HG02759 (cell line): Measurements from ENCODE around the gene SLC6A16.
"Not testable (repeated sequence)": the region's sequence is repeated elsewhere in the genome, so short reads cannot be mapped to it uniquely, and the experiment has no call there.

ENCODE experiments used
- ATAC-seq: cut with Tn5 transposase; IDR thresholded peaks from one replicate; pipeline ENCODE4 v1.9.1; 2021; ENCODE audit warnings: mild to moderate bottlenecking, moderate library complexity; ENCODE audit not compliant: unreplicated experiment

Gene SLC6A16

DNA sequence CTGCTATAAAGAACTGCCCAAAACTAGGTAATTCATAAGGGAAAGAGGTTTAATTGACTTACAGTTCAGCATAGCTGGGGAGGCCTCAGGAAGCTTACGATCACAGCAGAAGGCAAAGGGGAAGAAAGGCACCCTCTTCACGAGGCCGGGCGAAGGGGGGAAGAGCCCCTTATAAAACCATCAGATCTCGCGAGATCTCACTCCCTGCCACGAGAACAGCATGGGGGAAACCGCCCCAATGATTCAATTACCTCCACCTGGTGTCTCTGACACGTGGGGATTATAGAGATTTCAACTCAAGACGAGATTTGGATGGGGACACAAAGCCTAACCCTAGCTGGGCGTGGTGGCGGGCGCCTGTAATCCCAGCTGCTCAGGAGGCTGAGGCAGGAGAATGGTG is 42.8 kb downstream of the SLC6A16 start:
- no peak for ATAC-seq

DNA sequence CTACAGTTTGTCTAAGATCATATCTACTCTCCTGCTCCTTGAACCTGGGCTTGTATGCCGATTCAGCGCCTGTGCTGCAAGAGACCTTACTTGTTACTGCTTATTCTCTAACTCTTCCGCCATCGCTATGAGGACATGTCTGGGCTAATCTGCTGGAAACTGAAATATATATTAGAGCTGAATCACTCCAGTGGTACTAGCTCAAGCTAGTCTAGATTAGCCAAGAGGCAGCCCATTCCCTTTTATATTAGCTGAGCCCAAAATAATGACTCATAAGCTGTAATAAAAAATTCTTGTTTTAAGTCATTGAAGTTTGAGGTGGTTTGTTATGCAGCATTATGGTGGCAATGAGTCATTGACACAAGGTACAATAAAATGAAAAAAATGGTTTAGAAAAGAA is 52.8 kb downstream of the SLC6A16 start:
- ATAC-seq = no peak

DNA sequence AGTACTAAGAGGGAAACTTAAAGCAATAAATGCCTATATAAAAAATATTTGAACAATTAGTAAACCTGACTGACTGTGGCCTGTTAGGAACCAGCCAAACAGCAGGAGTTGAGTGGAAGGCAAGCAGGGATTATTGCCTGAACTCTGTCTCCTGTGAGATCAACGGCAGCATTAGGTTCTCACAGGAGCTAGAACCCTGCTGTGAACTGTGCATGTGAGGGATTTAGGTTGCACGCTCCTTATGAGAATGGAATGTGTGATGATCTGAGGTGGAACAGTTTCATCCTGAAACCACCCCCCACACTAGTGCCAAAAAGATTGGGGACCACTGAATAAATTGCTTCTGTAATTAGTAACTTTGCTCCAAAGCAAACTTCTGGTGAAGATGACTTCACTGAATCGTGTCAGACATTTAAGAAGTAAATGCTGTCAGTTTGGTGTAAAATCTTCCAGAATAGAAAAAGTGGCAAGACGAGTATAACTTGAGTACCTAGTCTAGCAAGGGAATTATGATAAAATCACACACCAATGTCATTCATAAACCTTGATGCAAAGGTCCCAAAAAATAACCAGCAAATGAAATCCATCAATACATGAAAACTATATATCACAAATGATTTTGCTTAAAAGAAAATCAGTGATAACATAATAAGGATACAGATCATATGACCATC is 53.8 kb downstream of the SLC6A16 start:
- ATAC-seq = no peak

DNA sequence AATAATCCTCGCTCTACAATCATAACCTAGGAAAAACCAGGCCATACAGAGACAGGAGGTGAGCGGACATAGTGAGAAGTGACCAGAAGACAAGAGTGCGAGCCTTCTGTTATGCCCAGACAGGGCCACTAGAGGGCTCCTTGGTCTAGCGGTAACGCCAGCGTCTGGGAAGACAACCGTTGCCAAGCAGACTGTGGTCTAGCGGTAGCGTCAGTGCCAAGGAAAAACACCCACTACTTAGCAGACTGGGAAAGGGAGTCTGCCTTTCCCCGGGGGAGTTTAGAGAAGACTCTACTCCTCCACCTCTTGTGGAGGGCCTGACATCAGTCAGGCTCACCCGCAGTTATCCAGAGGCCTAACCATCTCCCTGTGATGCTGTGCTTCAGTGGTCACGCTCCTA is 58.6 kb downstream of the SLC6A16 start:
- ATAC-seq = not testable (repeated sequence)

DNA sequence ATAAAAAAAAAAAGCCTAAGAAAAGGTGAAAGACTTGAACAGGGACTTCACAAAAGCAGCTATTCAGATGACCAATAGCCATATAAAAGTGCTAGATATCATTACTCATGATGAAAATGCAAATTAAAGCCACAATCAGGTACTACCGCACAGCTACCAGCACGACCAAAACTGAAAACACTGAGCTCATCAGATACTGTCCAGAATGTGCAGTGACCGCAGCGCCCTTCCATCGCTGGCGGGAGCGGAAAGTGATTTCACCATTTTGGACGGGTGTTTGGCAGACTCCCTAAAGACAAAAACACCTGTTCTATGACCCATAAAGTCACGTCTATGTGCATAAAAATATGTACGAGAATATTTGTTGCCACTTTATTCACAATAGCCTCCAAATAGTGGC is 60.7 kb downstream of the SLC6A16 start:
- ATAC-seq = no peak

DNA sequence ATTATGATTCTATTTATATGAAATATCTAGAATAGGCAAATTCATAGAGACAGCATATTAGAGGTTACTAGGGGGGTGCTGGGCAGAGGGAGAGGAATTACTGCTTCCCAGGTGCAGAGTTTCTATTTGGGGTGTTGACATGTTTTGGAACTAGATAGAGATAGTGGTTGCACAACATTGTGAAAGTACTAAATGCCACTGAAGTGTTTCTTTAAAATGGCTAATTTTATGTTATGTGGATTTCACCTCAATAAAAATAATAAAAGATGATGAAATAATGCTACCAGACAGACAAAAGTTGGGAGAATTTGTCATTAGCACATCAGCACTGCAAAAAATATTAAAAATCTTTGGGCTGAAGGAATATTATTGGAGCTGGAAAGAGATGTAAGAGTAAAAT is 63.4 kb downstream of the SLC6A16 start:
- ATAC-seq = no peak

DNA sequence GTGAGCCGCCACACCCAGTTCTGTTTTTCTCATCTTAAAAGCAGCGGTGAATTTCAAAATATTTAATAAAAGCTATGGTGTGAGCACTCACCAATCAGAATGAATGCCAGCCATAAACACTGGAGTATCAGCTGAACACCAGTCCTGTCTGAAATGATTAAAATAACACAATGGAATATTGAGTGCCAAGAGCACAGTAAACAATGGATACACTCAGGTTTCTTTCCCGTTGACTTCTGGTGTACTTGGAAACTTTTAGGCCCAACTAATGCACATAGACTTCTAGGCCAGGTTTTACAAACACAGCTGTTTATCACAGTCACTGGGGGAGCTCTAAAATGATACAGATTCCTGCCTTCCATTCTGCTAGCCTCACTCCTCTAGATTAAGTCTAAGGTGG is 68.3 kb downstream of the SLC6A16 start:
- no peak for ATAC-seq

DNA sequence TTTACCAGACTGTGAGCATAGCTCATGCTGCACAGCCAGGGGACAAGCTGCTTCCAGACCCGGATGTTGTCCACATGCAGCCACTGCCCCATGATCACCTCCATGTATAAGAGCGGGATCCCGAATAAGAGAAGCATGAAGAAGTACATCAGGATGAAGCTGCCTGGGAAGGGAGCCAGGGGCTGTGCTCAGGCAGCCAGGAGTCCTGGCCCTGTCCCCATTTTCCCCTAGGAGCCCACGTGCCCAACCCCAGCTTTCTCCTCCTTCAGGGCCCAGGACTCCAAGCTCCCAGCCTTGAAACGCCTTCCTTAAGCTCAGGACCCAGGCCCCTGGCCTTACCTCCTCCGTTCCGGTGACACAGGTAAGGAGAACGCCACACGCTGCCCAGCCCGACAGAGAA is 69.3 kb downstream of the SLC6A16 start:
- no peak for ATAC-seq

DNA sequence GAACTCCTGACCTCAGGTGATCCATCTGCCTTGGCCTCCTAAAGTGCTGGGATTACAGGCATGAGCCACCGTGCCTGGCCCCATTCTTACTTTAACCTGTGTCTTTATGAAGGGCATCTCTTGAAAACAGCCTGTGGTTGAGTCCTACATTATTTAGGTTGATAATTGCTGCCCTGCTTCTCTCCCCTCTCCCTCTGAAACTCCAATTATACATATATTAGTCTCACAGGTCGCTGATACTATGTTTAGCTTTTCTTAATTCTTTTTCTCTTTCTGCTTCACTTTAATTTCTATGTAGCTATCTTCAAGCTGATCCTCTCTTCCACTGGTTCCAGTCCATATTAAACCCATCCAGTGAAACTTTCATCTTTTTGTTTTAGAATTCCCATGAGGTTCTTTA is 75.1 kb downstream of the SLC6A16 start:
- ATAC-seq = no peak

DNA sequence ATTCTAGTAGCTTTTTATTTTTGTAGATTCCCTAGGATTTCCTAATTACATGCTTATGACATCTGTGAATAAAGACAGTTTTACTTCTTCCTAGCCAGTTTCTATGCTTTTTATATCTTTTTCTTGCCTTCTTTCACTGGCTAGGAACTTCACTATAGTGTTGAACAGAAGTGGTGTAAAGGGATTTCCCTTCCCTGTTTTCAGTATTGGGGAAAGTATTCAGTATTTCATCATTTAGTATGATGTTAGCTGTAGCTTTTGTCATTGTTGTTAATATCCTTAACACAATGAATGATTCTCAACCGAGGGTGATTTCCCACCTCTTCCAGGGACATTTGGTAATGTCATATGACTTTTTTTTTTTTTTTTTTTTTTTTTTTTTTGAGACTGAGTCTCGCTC is 77.3 kb downstream of the SLC6A16 start:
- ATAC-seq = no peak

DNA sequence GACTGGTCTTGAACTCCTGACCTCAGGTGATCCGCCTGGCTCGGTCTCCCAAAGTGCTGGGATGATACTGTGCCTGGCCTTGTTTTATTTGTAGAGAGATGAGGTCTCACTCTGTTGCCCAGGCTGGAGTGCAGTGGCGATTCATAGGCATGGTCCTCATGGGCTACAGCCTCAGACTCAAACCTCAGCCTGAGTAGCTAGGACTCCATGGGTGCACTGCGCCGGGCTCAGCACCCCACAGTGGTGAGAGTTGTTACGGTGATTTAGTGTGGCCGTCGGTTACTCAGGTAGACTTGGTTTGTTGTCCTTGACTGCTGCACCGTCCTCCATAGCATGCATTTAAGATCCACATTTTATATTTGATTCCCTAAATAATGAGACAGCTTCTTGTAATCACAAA is 80.7 kb downstream of the SLC6A16 start:
- ATAC-seq = no peak

DNA sequence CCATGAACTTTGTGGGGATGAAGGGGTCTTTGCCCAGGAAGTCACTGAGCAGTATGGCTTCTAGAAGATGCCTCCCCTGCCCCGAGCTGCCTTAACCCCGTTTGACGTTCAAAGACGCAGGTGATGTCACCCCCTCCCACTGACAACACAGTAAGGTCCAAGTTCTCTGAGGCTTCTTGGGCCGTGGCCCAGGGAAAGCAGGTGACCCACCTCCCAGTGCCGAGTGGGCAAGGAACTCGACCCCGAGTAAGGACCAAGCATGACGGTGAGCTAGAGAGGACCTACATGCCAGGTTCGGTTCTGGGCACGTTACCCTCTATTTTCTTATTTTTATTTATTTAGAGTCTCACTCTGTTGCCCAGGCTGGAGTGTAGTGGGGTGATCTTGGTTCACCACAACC is 81.3 kb downstream of the SLC6A16 start:
- ATAC-seq = no peak

DNA sequence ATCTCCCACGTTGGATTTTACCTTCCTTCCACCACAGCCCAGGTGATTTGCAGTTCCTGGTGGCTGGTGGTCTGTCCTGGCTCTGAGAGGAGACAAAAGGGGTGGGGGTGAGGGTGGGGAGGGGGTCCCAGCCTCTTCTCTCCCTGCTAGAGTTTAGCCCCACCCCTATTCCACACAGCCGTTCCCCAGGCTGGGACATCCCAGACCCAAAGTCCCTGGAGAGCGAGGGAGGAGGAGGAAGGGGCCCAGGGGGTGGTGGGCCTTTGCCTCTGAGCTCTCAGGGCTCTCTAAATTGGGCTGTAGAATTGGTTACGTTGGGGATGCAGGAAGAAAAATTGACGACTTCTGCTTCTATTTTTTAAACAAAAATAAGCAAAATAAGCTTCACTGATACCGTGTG is 81.9 kb downstream of the SLC6A16 start:
- ATAC-seq = no peak

DNA sequence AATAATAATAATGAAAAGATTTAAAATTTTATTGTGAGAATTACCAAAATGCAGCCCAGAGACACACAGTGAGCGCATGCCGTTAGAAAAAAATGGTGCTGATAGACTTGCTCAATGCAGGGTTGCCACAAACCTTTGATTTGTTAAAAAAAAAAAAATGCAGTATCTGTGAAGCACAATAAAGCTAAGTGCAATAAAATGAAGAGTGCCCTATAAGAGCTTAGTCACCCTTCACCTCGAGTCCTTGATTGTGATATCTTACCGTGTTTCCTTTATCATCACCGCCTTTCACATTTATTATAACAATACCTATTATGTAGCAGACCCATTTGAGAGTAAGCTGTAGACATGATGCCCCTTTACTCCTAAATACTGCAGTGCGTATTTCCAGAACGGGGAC is 83.2 kb downstream of the SLC6A16 start:
- no peak for ATAC-seq
